Neural progenitor cell (in vitro differentiated cells): ENCODE data around the gene FGF11. TPM values are rescaled to one million over a fixed set of nuclear protein-coding genes. Genes with fewer than 3 reads are reported as not detected.

Source experiments
- DNase-seq: peaks from one replicate; pipeline ENCODE4 v3.0.0-alpha.2; 2016; ENCODE audit warnings: low spot score
- H2AFZ ChIP-seq: fragments of 200-600 bp; sonication (generic); replicated peaks from 2 replicates; pipeline ENCODE4 v1.6.1; 2016; ENCODE audit warnings: antibody characterized with exemption
- H3F3A ChIP-seq: fragments of 200-600 bp; sonication (generic); 2 replicates; pipeline ENCODE4 v1.6.1; 2016; ENCODE audit warnings: antibody characterized with exemption, low read depth
- H3K27ac ChIP-seq: fragments of 200-600 bp; sonication (generic); 2 replicates; pipeline ENCODE4 v1.5.1; 2016; ENCODE audit warnings: mild to moderate bottlenecking
- H3K27me3 ChIP-seq: fragments of 200-600 bp; sonication (generic); 2 replicates; pipeline ENCODE4 v1.6.1; 2016; ENCODE audit warnings: mild to moderate bottlenecking, moderate library complexity
- H3K36me3 ChIP-seq: fragments of 200-600 bp; sonication (generic); 2 replicates; pipeline ENCODE4 v1.5.1; 2016
- H3K4me1 ChIP-seq: fragments of 200-600 bp; sonication (generic); 2 replicates; pipeline ENCODE4 v1.6.1; 2016; ENCODE audit warnings: mixed run types
- H3K4me2 ChIP-seq: fragments of 200-600 bp; sonication (generic); 2 replicates; pipeline ENCODE4 v1.6.1; 2016
- H3K4me3 ChIP-seq: fragments of 200-600 bp; sonication (generic); 2 replicates; pipeline ENCODE4 v1.5.1; 2016
- H3K79me2 ChIP-seq: fragments of 200-600 bp; sonication (generic); 2 replicates; pipeline ENCODE4 v1.6.1; 2016; ENCODE audit warnings: low read depth
- H3K9ac ChIP-seq: fragments of 200-600 bp; sonication (generic); 2 replicates; pipeline ENCODE4 v1.6.1; 2016
- H3K9me3 ChIP-seq: fragments of 200-600 bp; sonication (generic); 2 replicates; pipeline ENCODE4 v1.5.1; 2016; ENCODE audit warnings: low read depth
- H4K20me1 ChIP-seq: fragments of 200-600 bp; sonication (generic); 2 replicates; pipeline ENCODE4 v1.6.1; 2016; ENCODE audit warnings: low read depth
- H3K27ac Mint-ChIP-seq: 3 replicates; pipeline ENCODE4 v1.8.0; 2021; ENCODE audit warnings: mixed read lengths
- H3K27me3 Mint-ChIP-seq: 2 replicates; pipeline ENCODE4 v1.8.0; 2022; ENCODE audit warnings: low read depth, mild to moderate bottlenecking, inconsistent platforms, moderate library complexity, mixed read lengths; ENCODE audit not compliant: insufficient read depth
- H3K36me3 Mint-ChIP-seq: 3 replicates; pipeline ENCODE4 v1.8.0; 2021; ENCODE audit warnings: mixed read lengths
- H3K4me1 Mint-ChIP-seq: 3 replicates; pipeline ENCODE4 v1.8.0; 2021; ENCODE audit warnings: mixed read lengths
- H3K4me3 Mint-ChIP-seq: 3 replicates; pipeline ENCODE4 v1.8.0; 2021; ENCODE audit warnings: mild to moderate bottlenecking, moderate library complexity, mixed read lengths
- H3K9me3 Mint-ChIP-seq: 3 replicates; pipeline ENCODE4 v1.8.0; 2020; ENCODE audit warnings: mixed read lengths
- CTCF ChIP-seq: fragments of 200-600 bp; sonication (generic); IDR thresholded peaks from 2 replicates; pipeline ENCODE4 v1.5.1; 2017; ENCODE audit warnings: antibody characterized with exemption, mild to moderate bottlenecking
- EZH2 ChIP-seq: fragments of 200-600 bp; sonication (generic); IDR thresholded peaks from 2 replicates; pipeline ENCODE4 v1.6.1; 2017; ENCODE audit warnings: antibody characterized with exemption, mild to moderate bottlenecking, moderate library complexity
- EZH2phosphoT487 ChIP-seq: fragments of 200-600 bp; sonication (generic); IDR thresholded peaks from 2 replicates; pipeline ENCODE4 v1.6.1; 2017; ENCODE audit warnings: antibody characterized with exemption
- total RNA-seq: library from RNA; depleted of rRNA; stranded (reverse); fragments of >200 nt; gene quantifications from 2 replicates; pipeline ENCODE4 v1.2.3, GENCODE V29; 2015; ENCODE audit warnings: low replicate concordance

The FGF11 gene
- total RNA-seq, 1 donor from 2014 or later, result 7.6 TPM

DNA sequence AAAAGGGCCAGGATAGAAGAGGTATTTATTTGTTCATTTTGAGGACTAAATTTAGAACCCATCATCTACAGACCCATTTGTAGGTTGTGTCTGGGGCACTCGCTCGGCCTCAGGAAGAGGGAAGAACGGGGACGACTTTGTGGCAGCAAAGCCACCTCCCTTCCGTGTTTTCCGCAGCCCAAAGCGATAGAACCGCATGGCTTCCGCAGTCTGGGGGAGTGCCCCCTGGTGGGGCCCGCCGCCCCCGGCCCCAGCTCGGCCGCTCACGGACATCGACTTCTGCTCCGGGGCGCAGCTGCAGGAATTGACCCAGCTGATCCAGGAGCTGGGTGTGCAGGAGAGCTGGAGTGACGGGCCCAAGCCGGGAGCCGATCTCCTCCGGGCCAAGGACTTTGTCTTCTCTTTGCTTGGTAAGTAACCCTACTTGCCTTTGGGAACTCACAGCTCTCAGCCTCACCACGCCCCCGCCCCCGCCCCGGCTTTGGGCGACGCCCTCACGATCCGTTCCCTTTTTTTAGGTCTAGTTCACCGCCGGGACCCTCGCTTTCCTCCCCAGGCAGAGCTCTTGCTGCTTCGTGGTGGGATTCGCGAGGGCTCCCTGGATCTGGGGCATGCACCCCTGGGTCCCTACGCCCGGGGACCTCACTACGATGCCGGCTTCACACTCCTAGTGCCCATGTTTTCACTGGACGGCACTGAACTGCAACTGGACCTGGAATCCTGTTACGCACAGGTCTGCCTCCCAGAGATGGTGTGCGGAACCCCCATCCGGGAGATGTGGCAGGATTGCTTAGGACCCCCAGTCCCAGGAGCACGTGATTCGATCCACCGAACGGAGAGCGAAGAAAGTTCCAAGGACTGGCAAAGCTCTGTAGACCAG lies 3.4 kb upstream of the FGF11 start:
- H3F3A ChIP-seq, result peaks cover 36% of the 10 kb centered on the region
- no peaks in the 10 kb centered on the region for H3K36me3 ChIP-seq
- H3K36me3 Mint-ChIP-seq, result no peaks in the 10 kb centered on the region
- H3K27me3 ChIP-seq, result peaks cover 50% of the 10 kb centered on the region
- TF ChIP-seq CTCF (no peak), EZH2 (peak; percentile 58), EZH2phosphoT487 (peak; percentile 34)
- no peaks in the 10 kb centered on the region for H3K9me3 ChIP-seq
- DNase-seq, result peak; percentile 63
- H3K9ac ChIP-seq, result no peak overlapping the region
- H3K4me3 ChIP-seq, result peak overlapping the region; percentile 74
- H3K27me3 Mint-ChIP-seq, result peaks cover 38% of the 10 kb centered on the region
- no peak overlapping the region for H3K27ac Mint-ChIP-seq
- peak overlapping the region; percentile 90 for H3K4me3 Mint-ChIP-seq
- H3K27ac ChIP-seq, result no peak overlapping the region
- H2AFZ ChIP-seq, result peak overlapping the region; percentile 21
- H3K4me1 Mint-ChIP-seq, result peaks cover 31% of the 10 kb centered on the region
- no peaks in the 10 kb centered on the region for H3K79me2 ChIP-seq
- no peaks in the 10 kb centered on the region for H4K20me1 ChIP-seq
- peaks cover 20% of the 10 kb centered on the region for H3K4me1 ChIP-seq
- peak overlapping the region; percentile 93 for H3K4me2 ChIP-seq
- no peaks in the 10 kb centered on the region for H3K9me3 Mint-ChIP-seq

DNA sequence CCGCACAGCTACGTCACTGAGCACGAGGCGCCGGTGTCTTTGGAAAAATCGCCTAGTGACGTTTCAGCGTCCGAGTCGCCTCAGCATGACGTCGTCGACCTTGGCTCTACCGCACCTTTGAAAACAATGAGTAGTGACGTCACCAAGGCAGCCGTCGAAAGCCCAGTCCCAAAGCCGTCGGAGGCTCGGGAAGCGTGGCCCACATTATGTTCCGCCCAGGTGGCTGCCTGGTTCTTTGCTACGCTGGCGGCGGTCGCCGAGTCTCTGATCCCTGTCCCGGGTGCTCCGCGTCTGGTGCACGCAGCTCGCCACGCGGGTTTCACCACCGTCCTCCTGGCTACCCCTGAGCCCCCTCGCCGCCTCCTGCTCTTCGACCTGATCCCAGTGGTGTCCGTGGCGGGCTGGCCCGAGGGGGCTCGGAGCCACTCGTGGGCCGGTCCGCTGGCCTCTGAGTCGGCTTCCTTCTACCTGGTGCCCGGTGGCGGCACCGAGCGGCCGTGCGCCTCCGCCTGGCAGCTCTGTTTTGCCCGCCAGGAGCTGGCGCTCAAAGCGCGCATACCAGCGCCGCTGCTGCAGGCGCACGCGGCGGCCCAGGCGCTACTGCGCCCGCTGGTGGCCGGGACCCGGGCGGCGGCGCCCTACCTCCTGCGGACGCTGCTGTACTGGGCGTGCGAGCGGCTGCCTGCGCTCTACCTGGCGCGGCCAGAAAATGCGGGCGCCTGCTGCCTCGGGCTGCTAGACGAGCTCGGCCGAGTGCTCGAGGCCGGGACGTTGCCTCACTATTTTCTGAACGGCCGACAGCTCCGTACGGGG lies 2.5 kb upstream of the FGF11 start:
- peak overlapping the region; percentile 93 for H3K4me2 ChIP-seq
- no peak overlapping the region for H3K9ac ChIP-seq
- H3K27ac Mint-ChIP-seq, result no peak overlapping the region
- no peaks in the 10 kb centered on the region for H3K36me3 ChIP-seq
- no peaks in the 10 kb centered on the region for H3K9me3 Mint-ChIP-seq
- peaks cover 58% of the 10 kb centered on the region for H3K27me3 ChIP-seq
- H4K20me1 ChIP-seq, result no peaks in the 10 kb centered on the region
- DNase-seq, result peak; percentile 96
- no peaks in the 10 kb centered on the region for H3K79me2 ChIP-seq
- peak overlapping the region; percentile 72 for H2AFZ ChIP-seq
- peak overlapping the region; percentile 85 for H3K4me3 Mint-ChIP-seq
- TF ChIP-seq EZH2 (no peak), EZH2phosphoT487 (no peak), CTCF (peak; percentile 78)
- peaks cover 38% of the 10 kb centered on the region for H3K4me1 Mint-ChIP-seq
- no peaks in the 10 kb centered on the region for H3K9me3 ChIP-seq
- H3F3A ChIP-seq, result peaks cover 43% of the 10 kb centered on the region
- peaks cover 38% of the 10 kb centered on the region for H3K27me3 Mint-ChIP-seq
- H3K27ac ChIP-seq, result no peak overlapping the region
- no peaks in the 10 kb centered on the region for H3K36me3 Mint-ChIP-seq
- H3K4me3 ChIP-seq, result peak overlapping the region; percentile 74
- H3K4me1 ChIP-seq, result peaks cover 20% of the 10 kb centered on the region

- H3K4me3 Mint-ChIP-seq, result peak overlapping the region; percentile 89
- Histone ChIP-seq H3K4me1 (peaks cover 20% of the 10 kb centered on the region), H3K27ac (no peak overlapping the region), H3K9ac (no peak overlapping the region), H2AFZ (peak overlapping the region; percentile 72), H3K27me3 (peaks cover 58% of the 10 kb centered on the region), H3K4me2 (peak overlapping the region; percentile 93), H3K4me3 (peak overlapping the region; percentile 74), H3K36me3 (no peaks in the 10 kb centered on the region), H3F3A (peaks cover 43% of the 10 kb centered on the region), H3K9me3 (no peaks in the 10 kb centered on the region), H4K20me1 (no peaks in the 10 kb centered on the region), H3K79me2 (no peaks in the 10 kb centered on the region)
- no peaks in the 10 kb centered on the region for H3K36me3 Mint-ChIP-seq
- TF ChIP-seq EZH2 (no peak), CTCF (no peak), EZH2phosphoT487 (no peak)
- peaks cover 43% of the 10 kb centered on the region for H3K4me1 Mint-ChIP-seq
- H3K27me3 Mint-ChIP-seq, result peaks cover 38% of the 10 kb centered on the region
- no peaks in the 10 kb centered on the region for H3K9me3 Mint-ChIP-seq
- H3K27ac Mint-ChIP-seq, result peak overlapping the region; percentile 42
- DNase-seq, result no peak
These were observed 1.9 kb upstream of the FGF11 start for GRCh38 chr17:7437369-7437863.
